SU-DHL-6 (cell line): ENCODE measurements around the gene RHOG.

Experiments
- H2AFZ ChIP-seq: fragments of 200-600 bp; sonication (generic); 2 replicates; pipeline ENCODE4 v1.6.1; 2014; ENCODE audit warnings: low read depth, mild to moderate bottlenecking, moderate library complexity, mixed read lengths, antibody characterized with exemption, low read length; ENCODE audit not compliant: severe bottlenecking
- H3F3A ChIP-seq: fragments of 200-600 bp; shearing (Covaris generic); 2 replicates; pipeline ENCODE4 v1.6.0; 2016; ENCODE audit warnings: antibody characterized with exemption, mild to moderate bottlenecking; ENCODE audit not compliant: insufficient read depth
- H3K27ac ChIP-seq: fragments of 200-600 bp; sonication (generic); 2 replicates; pipeline ENCODE4 v1.5.1; 2016; ENCODE audit warnings: low read depth, mild to moderate bottlenecking, low read length, moderate library complexity, mixed read lengths
- H3K27me3 ChIP-seq: fragments of 200-600 bp; sonication (generic), shearing (Covaris generic); 2 replicates; pipeline ENCODE4 v1.6.0; 2014; ENCODE audit warnings: mild to moderate bottlenecking, low read length
- H3K36me3 ChIP-seq: fragments of 200-600 bp; sonication (generic); 2 replicates; pipeline ENCODE4 v1.6.1; 2014; ENCODE audit warnings: mild to moderate bottlenecking, low read length, mixed read lengths
- H3K4me2 ChIP-seq: fragments of 300-600, 200-600 bp; shearing (Covaris generic), sonication (generic); 2 replicates; pipeline ENCODE4 v1.6.0; 2014; ENCODE audit warnings: low read length, low read depth, mild to moderate bottlenecking; ENCODE audit not compliant: poor library complexity, severe bottlenecking
- H3K4me3 ChIP-seq: fragments of 200-600 bp; sonication (generic); 2 replicates; pipeline ENCODE4 v1.5.1; 2014; ENCODE audit warnings: antibody characterized with exemption, low read length, mild to moderate bottlenecking, mixed read lengths; ENCODE audit not compliant: insufficient read depth, poor library complexity, severe bottlenecking
- H3K79me2 ChIP-seq: fragments of 200-600 bp; sonication (generic); 2 replicates; pipeline ENCODE4 v1.6.1; 2014; ENCODE audit warnings: mild to moderate bottlenecking, low read length, moderate library complexity; ENCODE audit not compliant: insufficient read depth
- H3K9ac ChIP-seq: fragments of 200-600 bp; sonication (generic); 2 replicates; pipeline ENCODE4 v1.7.0; 2014; ENCODE audit warnings: mild to moderate bottlenecking, low read length
- H3K9me2 ChIP-seq: fragments of 200-600 bp; sonication (generic); replicated peaks from 2 replicates; pipeline ENCODE4 v1.6.1; 2014; ENCODE audit warnings: low read length; ENCODE audit not compliant: insufficient read depth
- H3K9me3 ChIP-seq: fragments of 200-600 bp; sonication (generic); 2 replicates; pipeline ENCODE4 v1.6.1; 2014; ENCODE audit warnings: low read length, mixed read lengths; ENCODE audit not compliant: insufficient read depth
- H4K20me1 ChIP-seq: fragments of 200-600 bp; sonication (generic); 2 replicates; pipeline ENCODE4 v1.6.1; 2014; ENCODE audit warnings: low read depth, mild to moderate bottlenecking, antibody characterized with exemption, low read length, moderate library complexity, mixed read lengths
- CTCF ChIP-seq: fragments of 200-600 bp; sonication (generic); IDR thresholded peaks from one replicate; pipeline ENCODE4 v1.5.1; 2017; ENCODE audit warnings: antibody characterized with exemption, mild to moderate bottlenecking, low read length, moderate library complexity; ENCODE audit not compliant: insufficient read depth, poor library complexity, severe bottlenecking
- EZH2phosphoT487 ChIP-seq: fragments of 200-600 bp; sonication (generic), shearing (Covaris generic); conservative IDR thresholded peaks from 2 replicates; pipeline ENCODE4 v1.6.1; 2018; ENCODE audit warnings: mild to moderate bottlenecking, antibody characterized with exemption, low read length, moderate library complexity, mixed read lengths

Gene RHOG

GRCh38 chr11:3837793-3838192 lies 3.0 kb downstream of the RHOG start:
- H3K9me3 ChIP-seq: no peaks in the 10 kb centered on the region
- no peak overlapping the region for H3K4me3 ChIP-seq
- peaks cover 77% of the 10 kb centered on the region for H3K79me2 ChIP-seq
- no peaks in the 10 kb centered on the region for H3K9me2 ChIP-seq
- peak overlapping the region; percentile 82 for H3K4me2 ChIP-seq
- no peak overlapping the region for H2AFZ ChIP-seq
- H3K9ac ChIP-seq: no peak overlapping the region
- peaks cover 10% of the 10 kb centered on the region for H3F3A ChIP-seq
- no peak overlapping the region for H3K27ac ChIP-seq
- no peaks in the 10 kb centered on the region for H3K27me3 ChIP-seq
- no peaks in the 10 kb centered on the region; the same call in 1 of the 2 replicates for H4K20me1 ChIP-seq
- TF ChIP-seq CTCF: no peak
- no peak for TF ChIP-seq EZH2phosphoT487
- H3K36me3 ChIP-seq: no peaks in the 10 kb centered on the region

GRCh38 chr11:3836903-3837302 lies 3.9 kb downstream of the RHOG start:
- no peak for TF ChIP-seq CTCF
- no peak for TF ChIP-seq EZH2phosphoT487
- 0 out of 2 replicates have a peak overlapping the region, but pooled peaks have one; percentile 5 for H3K9ac ChIP-seq
- peak overlapping the region; percentile 82 for H3K4me2 ChIP-seq
- no peaks in the 10 kb centered on the region for H3K9me2 ChIP-seq
- H3K79me2 ChIP-seq: peaks cover 86% of the 10 kb centered on the region
- no peaks in the 10 kb centered on the region; the same call in 1 of the 2 replicates for H4K20me1 ChIP-seq
- no peak overlapping the region for H2AFZ ChIP-seq
- peaks cover 6% of the 10 kb centered on the region for H3F3A ChIP-seq
- H3K27ac ChIP-seq: no peak overlapping the region
- H3K36me3 ChIP-seq: no peaks in the 10 kb centered on the region
- no peak overlapping the region for H3K4me3 ChIP-seq
- H3K27me3 ChIP-seq: no peaks in the 10 kb centered on the region
- no peaks in the 10 kb centered on the region for H3K9me3 ChIP-seq

- Histone ChIP-seq H3K27ac (no peak overlapping the region), H3K9me2 (no peaks in the 10 kb centered on the region), H3K36me3 (no peaks in the 10 kb centered on the region), H3K27me3 (no peaks in the 10 kb centered on the region), H3F3A (no peaks in the 10 kb centered on the region; the same call in 1 of the 2 replicates), H3K9me3 (no peaks in the 10 kb centered on the region), H3K79me2 (peaks cover 97% of the 10 kb centered on the region), H3K9ac (no peak overlapping the region), H3K4me2 (no peak overlapping the region), H3K4me3 (no peak overlapping the region), H4K20me1 (no peaks in the 10 kb centered on the region; the same call in 1 of the 2 replicates), H2AFZ (no peak overlapping the region)
- TF ChIP-seq EZH2phosphoT487 (no peak), CTCF (no peak)
Observed at GRCh38 chr11:3835751-3836150, 5.0 kb downstream of the RHOG start.
